Liver (tissue), 9 donors: ENCODE measurements around the gene SATB2. TPM values are rescaled to one million over a fixed set of nuclear protein-coding genes. Genes with fewer than 3 reads are reported as not detected.

ENCODE experiments used
- DNase-seq: peaks from one replicate; pipeline ENCODE4 v3.0.0-alpha.2; 2017; ENCODE audit warnings: low spot score
- H3K27ac ChIP-seq, 2 donors: one replicate each; pipeline ENCODE4 v1.7.0; 2013; ENCODE audit warnings: inconsistent platforms in 2 of 2, low read length in 2 of 2, control low read depth in 1 of 2, low read depth in 1 of 2, mild to moderate bottlenecking in 1 of 2
- H3K27me3 ChIP-seq, 4 donors: one replicate each; pipeline versions ENCODE4 v1.6.1 to v1.7.0; 2013; ENCODE audit warnings: low read length in 3 of 4, inconsistent platforms in 1 of 4, mild to moderate bottlenecking in 1 of 4, moderate library complexity in 1 of 4; ENCODE audit not compliant: control insufficient read depth in 4 of 4, insufficient read depth in 4 of 4
- H3K36me3 ChIP-seq, 4 donors: one replicate each; pipeline versions ENCODE4 v1.6.1 to v1.7.0; 2013; ENCODE audit warnings: low read length in 3 of 4, mild to moderate bottlenecking in 3 of 4, low read depth in 1 of 4, moderate library complexity in 1 of 4; ENCODE audit not compliant: control insufficient read depth in 4 of 4, insufficient read depth in 3 of 4
- H3K4me1 ChIP-seq, 4 donors: one replicate each; pipeline versions ENCODE4 v1.6.1 to v1.7.0; 2013; ENCODE audit warnings: low read length in 3 of 4, mild to moderate bottlenecking in 3 of 4, moderate library complexity in 1 of 4; ENCODE audit not compliant: control insufficient read depth in 4 of 4, insufficient read depth in 4 of 4
- H3K4me3 ChIP-seq, 3 donors: one replicate each; pipeline versions ENCODE4 v1.6.1 to v1.7.0; 2013; ENCODE audit warnings: low read length in 3 of 3, control low read depth in 1 of 3, low read depth in 1 of 3, mild to moderate bottlenecking in 1 of 3
- H3K9ac ChIP-seq, 2 donors: one replicate each; pipeline ENCODE4 v1.7.0; 2013; ENCODE audit warnings: low read length in 2 of 2, mild to moderate bottlenecking in 2 of 2, moderate library complexity in 2 of 2, control low read depth in 1 of 2, low read depth in 1 of 2
- H3K9me3 ChIP-seq, 4 donors: one replicate each; pipeline versions ENCODE4 v1.6.1 to v1.7.0; 2013; ENCODE audit warnings: low read length in 3 of 4; ENCODE audit not compliant: control insufficient read depth in 4 of 4
- CTCF ChIP-seq: fragments of 150-350 bp; IDR thresholded peaks from 2 replicates; pipeline ENCODE4 v1.5.1; 2017; ENCODE audit warnings: improper control_type of control experiment, low read depth, low read length; ENCODE audit not compliant: missing input control
- EGR1 ChIP-seq, 2 donors: IDR thresholded peaks; 2 replicates each; pipeline ENCODE4 v1.6.1; 2016 to 2018; ENCODE audit warnings: antibody characterized with exemption in 2 of 2, low read depth in 2 of 2
- FOXA2 ChIP-seq: IDR thresholded peaks from 2 replicates; pipeline ENCODE4 v1.6.1; 2016; ENCODE audit warnings: antibody characterized with exemption
- GABPA ChIP-seq, 2 donors: IDR thresholded peaks in 1 of 2; conservative IDR thresholded peaks in 1 of 2; 2 replicates each; pipeline ENCODE4 v1.6.1; 2016; ENCODE audit warnings: antibody characterized with exemption in 2 of 2, mild to moderate bottlenecking in 1 of 2, moderate library complexity in 1 of 2
- HNF4A ChIP-seq, 2 donors: conservative IDR thresholded peaks; 2 replicates each; pipeline ENCODE4 v1.6.1; 2016; ENCODE audit warnings: antibody characterized with exemption in 2 of 2, mild to moderate bottlenecking in 2 of 2
- HNF4G ChIP-seq: IDR thresholded peaks from 2 replicates; pipeline ENCODE4 v1.6.1; 2016; ENCODE audit warnings: antibody characterized with exemption
- JUND ChIP-seq, 2 donors: IDR thresholded peaks; 2 replicates each; pipeline ENCODE4 v1.6.1; 2016; ENCODE audit warnings: antibody characterized with exemption in 2 of 2
- MAX ChIP-seq: IDR thresholded peaks from 2 replicates; pipeline ENCODE4 v1.6.1; 2016; ENCODE audit warnings: antibody characterized with exemption
- NR2F2 ChIP-seq: IDR thresholded peaks from 2 replicates; pipeline ENCODE4 v1.6.1; 2016; ENCODE audit warnings: antibody characterized with exemption
- RAD21 ChIP-seq, 2 donors: IDR thresholded peaks; 2 replicates each; pipeline ENCODE4 v1.6.1; 2016; ENCODE audit warnings: antibody characterized with exemption in 2 of 2, mild to moderate bottlenecking in 2 of 2
- REST ChIP-seq: IDR thresholded peaks from 2 replicates; pipeline ENCODE4 v1.6.1; 2016; ENCODE audit warnings: antibody characterized with exemption, mild to moderate bottlenecking
- RXRA ChIP-seq, 2 donors: IDR thresholded peaks; 2 replicates each; pipeline ENCODE4 v1.6.1; 2017 to 2018; ENCODE audit warnings: antibody characterized with exemption in 2 of 2, mild to moderate bottlenecking in 1 of 2
- SP1 ChIP-seq: IDR thresholded peaks from 2 replicates; pipeline ENCODE4 v1.6.1; 2018; ENCODE audit warnings: antibody characterized with exemption, mild to moderate bottlenecking
- TAF1 ChIP-seq: conservative IDR thresholded peaks from 2 replicates; pipeline ENCODE4 v1.6.1; 2016; ENCODE audit warnings: antibody characterized with exemption, mild to moderate bottlenecking
- WGBS: extraction: QIAGEN DNeasy Blood & Tissue Kit; methylation state at CpG from one replicate; pipeline ENCODE4 v1.1.7; 2013; 5-methylcytosine and 5-hydroxymethylcytosine counted together
- polyA plus RNA-seq, 2 donors: library from polyadenylated mRNA; stranded (reverse) in 1 of 2; unstranded in 1 of 2; fragments of 200-250 nt in 1 of 2; fragments of >200 nt in 1 of 2; fragmentation: Nextera tagmentation in 1 of 2; extraction: Ambion mirVana in 1 of 2; gene quantifications; one replicate each; pipeline versions ENCODE4 v1.2.1 to v1.2.3, GENCODE V29; 2013 to 2015
- total RNA-seq, 2 donors: library from RNA; depleted of rRNA; stranded (reverse); fragments of >200 nt; gene quantifications; one replicate each; pipeline ENCODE4 v1.2.3, GENCODE V29; 2014
- donor health status: healthy.
- donor health status: healthy.
- donor health status: healthy.
- donor health status: healthy.
- donor health status: healthy.

SATB2 gene
- total and polyA plus RNA-seq, 4 donors = 0.19 to 2.3 (median 0.91) TPM

GRCh38 chr2:199441759-199442158, 16.0 kb downstream of the SATB2 start:
- DNase-seq = no peak
- Histone ChIP-seq H3K27me3 (no peaks in the 10 kb centered on the region), H3K9me3 (no peaks in the 10 kb centered on the region), H3K36me3 (no peaks in the 10 kb centered on the region), H3K9ac (no peak overlapping the region), H3K27ac (no peak overlapping the region), H3K4me1 (peaks cover 0 to 2% (median 0%) of the 10 kb centered on the region in 4 donors), H3K4me3 (no peak overlapping the region)
- 61% methylated on average over 4 of the region's 4 CpGs for WGBS
- no peak for TF ChIP-seq NR2F2
- TF ChIP-seq HNF4A (conservative IDR thresholded peaks at IDR 0.05) = no peak
- TF ChIP-seq REST = no peak
- no peak for TF ChIP-seq EGR1 (IDR thresholded peaks at IDR 0.05; ENCODE audit: low read depth in 2 of 2)

GRCh38 chr2:199440118-199440517, 17.6 kb downstream of the SATB2 start:
- Histone ChIP-seq H3K27ac (no peak overlapping the region), H3K9ac (no peak overlapping the region)
- DNase-seq = no peak

GRCh38 chr2:199439542-199439941, 18.2 kb downstream of the SATB2 start:
- Histone ChIP-seq H3K36me3 (no peaks in the 10 kb centered on the region), H3K27ac (no peak overlapping the region), H3K9me3 (no peaks in the 10 kb centered on the region), H3K27me3 (no peaks in the 10 kb centered on the region), H3K4me1 (peaks cover 0 to 2% (median 0%) of the 10 kb centered on the region in 4 donors), H3K9ac (no peak overlapping the region), H3K4me3 (no peak overlapping the region)
- TF ChIP-seq FOXA2 = no peak
- no peak for TF ChIP-seq RXRA (IDR thresholded peaks at IDR 0.05)
- no peak for TF ChIP-seq MAX
- TF ChIP-seq HNF4A (conservative IDR thresholded peaks at IDR 0.05) = no peak
- 95% methylated on average over 5 of the region's 5 CpGs for WGBS
- DNase-seq = no peak

More at GRCh38 chr2:199440118-199440517, 17.6 kb downstream of the SATB2 start:
- no peaks in the 10 kb centered on the region for H3K36me3 ChIP-seq
- no peaks in the 10 kb centered on the region for H3K27me3 ChIP-seq
- peaks cover 0 to 2% (median 0%) of the 10 kb centered on the region in 4 donors for H3K4me1 ChIP-seq
- H3K9me3 ChIP-seq = no peaks in the 10 kb centered on the region
- TF ChIP-seq HNF4A (conservative IDR thresholded peaks at IDR 0.05) (no peak), JUND (IDR thresholded peaks at IDR 0.05) (no peak)
- H3K4me3 ChIP-seq = no peak overlapping the region

- no peaks in the 10 kb centered on the region for H3K9me3 ChIP-seq
- peaks cover 0 to 2% (median 0%) of the 10 kb centered on the region in 4 donors for H3K4me1 ChIP-seq
- H3K27ac ChIP-seq = no peak overlapping the region
- no peak overlapping the region for H3K4me3 ChIP-seq
- TF ChIP-seq GABPA (IDR thresholded peaks at IDR 0.05 in 1 of 2, conservative IDR thresholded peaks at IDR 0.05 in 1 of 2) (no peak), CTCF (no peak), MAX (no peak), RXRA (IDR thresholded peaks at IDR 0.05) (no peak), TAF1 (no peak), NR2F2 (no peak), SP1 (no peak), RAD21 (IDR thresholded peaks at IDR 0.05) (no peak), HNF4G (no peak), JUND (IDR thresholded peaks at IDR 0.05) (no peak)
- DNase-seq = no peak
- no peaks in the 10 kb centered on the region for H3K27me3 ChIP-seq
- no peaks in the 10 kb centered on the region for H3K36me3 ChIP-seq
- H3K9ac ChIP-seq = no peak overlapping the region
- 92% methylated on average over 3 of the region's 3 CpGs for WGBS
Measured at GRCh38 chr2:199439066-199439465, 18.7 kb downstream of the SATB2 start.
